ENCODE results near the gene DUSP23. TPM values are rescaled to one million over a fixed set of nuclear protein-coding genes. Genes with fewer than 3 reads are reported as not detected.

Gene DUSP23
- total RNA-seq, 1 experiment from 2014 or later = 35.8 TPM

GRCh38 chr1:159774465-159774864 lies 6.3 kb upstream of the DUSP23 start:
- no TSS peak for BruUV-seq (replicated peaks)
- intact Hi-C loops (cut with micrococcal nuclease) = no loop called here
- no peak overlapping the region for H3K4me2 ChIP-seq (ENCODE audit: low read length)
- ChIA-PET CTCF (no interaction called here), RAD21 (ENCODE audit: low non-redundant PET in 1 of 2, low total read pairs in 2 of 2, uncharacterized antibody in 2 of 2, unreplicated experiment in 2 of 2) (no interaction called here), POLR2A (no interaction called here)
- no peaks in the 10 kb centered on the region for H3K36me3 ChIP-seq (ENCODE audit: control insufficient read depth in 1 of 2, insufficient read depth in 2 of 2, low read length in 2 of 2)
- no peak for DNase-seq (ENCODE audit: low read depth, low spot score)
- no peak for ATAC-seq
- no peak for TF ChIP-seq POLR2AphosphoS5 (IDR thresholded peaks at IDR 0.05; ENCODE audit: low read depth, low read length)
- no peak for TF ChIP-seq ZNF274 (IDR thresholded peaks at IDR 0.05; ENCODE audit: low read depth, low read length)
- no peak for TF ChIP-seq POLR2A (IDR thresholded peaks at IDR 0.05; ENCODE audit: borderline replicate concordance, extremely low read depth, insufficient read depth, insufficient read length)
- no peak for TF ChIP-seq CBX3 (IDR thresholded peaks at IDR 0.05; ENCODE audit: low read depth)
- no peak for TF ChIP-seq FOSL1 (IDR thresholded peaks at IDR 0.05; ENCODE audit: low read depth)
- no peak for TF ChIP-seq ELF1 (IDR thresholded peaks at IDR 0.05; ENCODE audit: borderline replicate concordance, low read depth)
- TF ChIP-seq CTCF (IDR thresholded peaks at IDR 0.05 in 2 of 3, conservative IDR thresholded peaks at IDR 0.05 in 1 of 3; ENCODE audit: borderline replicate concordance in 1 of 3, insufficient read depth in 1 of 3, low read depth in 2 of 3, low read length in 2 of 3) = no peak
- no peak for TF ChIP-seq YY1 (IDR thresholded peaks at IDR 0.05; ENCODE audit: extremely low read depth, insufficient replicate concordance, low read depth, low read length)
- no peak for TF ChIP-seq SP1 (IDR thresholded peaks at IDR 0.05; ENCODE audit: low read depth)
- TF ChIP-seq JUND (IDR thresholded peaks at IDR 0.05) = no peak
- no peak for TF ChIP-seq ZFX (IDR thresholded peaks at IDR 0.05)
- no peak overlapping the region for H2AFZ ChIP-seq (ENCODE audit: low read depth, low read length, poor library complexity, severe bottlenecking)
- peaks cover 12% of the 10 kb centered on the region; the same call in 1 of the 2 replicates for H3K27me3 ChIP-seq (ENCODE audit: insufficient read depth, low read length)
- no peaks in the 10 kb centered on the region for H3K9me2 ChIP-seq (ENCODE audit: insufficient read depth)
- no peak overlapping the region for H3K4me3 ChIP-seq (replicated peaks in 1 of 2; ENCODE audit: low read depth in 1 of 2, low read length in 2 of 2)
- H4K20me1 ChIP-seq (ENCODE audit: insufficient read depth) = no peaks in the 10 kb centered on the region
- no peaks in the 10 kb centered on the region for H3K4me1 ChIP-seq (ENCODE audit: control insufficient read depth in 1 of 2, insufficient read depth in 2 of 2, low read length in 2 of 2)
- no peak overlapping the region for H3K9ac ChIP-seq (ENCODE audit: low read length)
- H3K79me2 ChIP-seq (ENCODE audit: insufficient read depth, low read length) = no peaks in the 10 kb centered on the region
- no peaks in the 10 kb centered on the region for H3K9me3 ChIP-seq (ENCODE audit: control insufficient read depth in 1 of 2, insufficient read depth in 1 of 2, low read depth in 1 of 2, low read length in 2 of 2)
- no peak overlapping the region for H3K27ac ChIP-seq (ENCODE audit: low read depth, low read length)
